Mucosa of descending colon (tissue), 3 donors: ENCODE data around the gene C12orf43. TPM values are rescaled to one million over a fixed set of nuclear protein-coding genes. Genes with fewer than 3 reads are reported as not detected.
"Not testable (repeated sequence)": the region's sequence is repeated elsewhere in the genome, so short reads cannot be mapped to it uniquely, and the experiment has no call there.

Source experiments
- ATAC-seq: fragments of 200-7000 bp; cut with Tn5 transposase; one replicate; pipeline ENCODE4 v1.9.1; 2020; ENCODE audit warnings: mild to moderate bottlenecking, moderate library complexity
- DNase-seq, 3 donors: peaks; one replicate each; pipeline ENCODE4 v3.0.0-alpha.2; 2020
- H3K36me3 ChIP-seq: fragments of 200-600 bp; one replicate; pipeline ENCODE4 v1.8.0; 2021; ENCODE audit warnings: low read depth, mild to moderate bottlenecking
- H3K4me1 ChIP-seq: fragments of 200-600 bp; one replicate; pipeline ENCODE4 v1.8.0; 2021; ENCODE audit warnings: low read depth, mild to moderate bottlenecking
- H3K4me3 ChIP-seq: fragments of 200-600 bp; one replicate; pipeline ENCODE4 v1.8.0; 2021; ENCODE audit warnings: mild to moderate bottlenecking
- H3K9me3 ChIP-seq: fragments of 200-600 bp; one replicate; pipeline ENCODE4 v1.8.0; 2021; ENCODE audit warnings: mild to moderate bottlenecking
- CTCF ChIP-seq: fragments of 200-600 bp; IDR thresholded peaks from one replicate; pipeline ENCODE4 v1.8.0; 2022; ENCODE audit warnings: antibody characterized with exemption, mild to moderate bottlenecking
- intact Hi-C, 2 donors: fragments of 100-400 bp; cut with DNase I in 1 of 2; cut with micrococcal nuclease in 1 of 2; formaldehyde crosslinking; loops; one replicate each; pipeline versions ENCODE4 v1.11.0 to v1.11.1; 2022; cut with DNase I, micrococcal nuclease
- total RNA-seq, 3 donors: library from RNA; stranded (reverse); fragmentation: NEBNext Ultra II Directional in 2 of 3; extraction: Animal tissue kit (Norgen Biotek cat#: 25700) in 2 of 3; gene quantifications; one replicate each; pipeline versions ENCODE4 v1.2.1 to v1.2.4, GENCODE V29; 2021 to 2023
- donor health status: DM: no; HTN: no; CAD: no; lungs with moderate emphysema.
- donor health status: DM: no; HTN: no; CAD: no.
- donor health status: DM: no; HTN: yes; CAD: no.

Gene C12orf43
- total RNA-seq, 3 donors from 2014 or later = 7.6 to 22.7 (median 11.9) TPM

- no peak for TF ChIP-seq CTCF
- intact Hi-C loops = no loop called here
- H3K9me3 ChIP-seq = no peaks in the 10 kb centered on the region
- no peaks in the 10 kb centered on the region for H3K36me3 ChIP-seq
- peaks cover 6% of the 10 kb centered on the region for H3K4me1 ChIP-seq
- H3K4me3 ChIP-seq = no peak overlapping the region
- no peak for DNase-seq
- no peak for ATAC-seq
Observed at GRCh38 chr12:121050725-121051124, 34.4 kb upstream of the C12orf43 start.

GRCh38 chr12:121048442-121048841 lies 32.2 kb upstream of the C12orf43 start:
- intact Hi-C loops = no loop called here
- no peak for TF ChIP-seq CTCF
- Histone ChIP-seq H3K36me3 (no peaks in the 10 kb centered on the region), H3K4me3 (no peak overlapping the region), H3K9me3 (no peaks in the 10 kb centered on the region), H3K4me1 (peaks cover 9% of the 10 kb centered on the region)
- no peak for ATAC-seq
- no peak for DNase-seq

GRCh38 chr12:121047400-121047799 lies 31.1 kb upstream of the C12orf43 start:
- H3K4me1 ChIP-seq, H3K9me3 ChIP-seq, H3K36me3 ChIP-seq, H3K4me3 ChIP-seq, intact Hi-C loops: not testable (repeated sequence)
- DNase-seq (peak; percentile 70 to 83 (median 76)), ATAC-seq (peak; percentile 82)

GRCh38 chr12:121043067-121043466 lies 26.8 kb upstream of the C12orf43 start:
- no peak for TF ChIP-seq CTCF
- DNase-seq (no peak), ATAC-seq (no peak)
- Histone ChIP-seq H3K4me3 (no peak overlapping the region), H3K36me3 (no peaks in the 10 kb centered on the region), H3K9me3 (no peaks in the 10 kb centered on the region), H3K4me1 (peaks cover 15% of the 10 kb centered on the region)
- intact Hi-C loops = no loop called here

GRCh38 chr12:121038861-121039668 lies 22.8 kb upstream of the C12orf43 start, which contains the start of gene OASL:
Gene OASL (minus strand): TSS chr12:121039246. CDS start chr12:121038971, 275 bp downstream.
- Histone ChIP-seq H3K4me3 (no peak within 1 kb of the TSS), H3K36me3 (no peaks in the 10 kb centered on the region), H3K9me3 (no peaks in the 10 kb centered on the region), H3K4me1 (peaks cover 7% of the 10 kb centered on the region)
- no peak for TF ChIP-seq CTCF
- ATAC-seq = peak; percentile 89
- peak; percentile 65 to 76 (median 71) for DNase-seq
- intact Hi-C loops = no loop called here

GRCh38 chr12:121036810-121037326 lies 20.6 kb upstream of the C12orf43 start:
- Histone ChIP-seq H3K9me3 (no peaks in the 10 kb centered on the region), H3K4me3 (no peak overlapping the region), H3K36me3 (no peaks in the 10 kb centered on the region), H3K4me1 (peaks cover 7% of the 10 kb centered on the region)
- DNase-seq (no peak), ATAC-seq (no peak)
- intact Hi-C loops = no loop called here
- TF ChIP-seq CTCF = no peak
